ENCODE measurements around the gene GSN.

GSN gene

GRCh38 chr9:121309171-121309570 is 41.2 kb downstream of the GSN start:
- Histone ChIP-seq H3K36me3 (ENCODE audit: control insufficient read depth, low read length) (no peaks in the 10 kb centered on the region), H3K4me2 (ENCODE audit: low read length) (no peak overlapping the region), H3K27ac (ENCODE audit: low read depth, low read length) (no peak overlapping the region), H4K20me1 (ENCODE audit: control insufficient read depth, insufficient read depth, low read depth, low read length) (no peaks in the 10 kb centered on the region), H3K9me3 (ENCODE audit: control insufficient read depth, insufficient read depth, low read length) (no peaks in the 10 kb centered on the region), H3K4me1 (ENCODE audit: control insufficient read depth, low read length) (no peaks in the 10 kb centered on the region), H3K9me2 (replicated peaks; ENCODE audit: control insufficient read depth, low read length) (no peaks in the 10 kb centered on the region), H3K4me3 (ENCODE audit: low read length) (no peak overlapping the region), H3K79me2 (ENCODE audit: control insufficient read depth, low read length) (no peaks in the 10 kb centered on the region), H3K27me3 (ENCODE audit: control insufficient read depth, low read length) (no peaks in the 10 kb centered on the region), H3F3A (ENCODE audit: control insufficient read depth, insufficient read depth) (no peaks in the 10 kb centered on the region)
- TF ChIP-seq EZH2phosphoT487 (IDR thresholded peaks at IDR 0.05; ENCODE audit: borderline replicate concordance, low read length), result no peak
- TF ChIP-seq CTCF (IDR thresholded peaks at IDR 0.05; ENCODE audit: low read depth, low read length, poor library complexity, severe bottlenecking), result no peak

- H3K9me2 ChIP-seq (replicated peaks; ENCODE audit: control insufficient read depth, low read length), result no peaks in the 10 kb centered on the region
- H3K27ac ChIP-seq (ENCODE audit: low read depth, low read length), result no peak overlapping the region
- no peaks in the 10 kb centered on the region for H4K20me1 ChIP-seq (ENCODE audit: control insufficient read depth, insufficient read depth, low read depth, low read length)
- TF ChIP-seq EZH2phosphoT487 (IDR thresholded peaks at IDR 0.05; ENCODE audit: borderline replicate concordance, low read length) (no peak), CTCF (IDR thresholded peaks at IDR 0.05; ENCODE audit: low read depth, low read length, poor library complexity, severe bottlenecking) (no peak)
- no peak overlapping the region for H3K4me2 ChIP-seq (ENCODE audit: low read length)
- no peak overlapping the region for H3K4me3 ChIP-seq (ENCODE audit: low read length)
- no peaks in the 10 kb centered on the region for H3K79me2 ChIP-seq (ENCODE audit: control insufficient read depth, low read length)
- no peaks in the 10 kb centered on the region for H3K27me3 ChIP-seq (ENCODE audit: control insufficient read depth, low read length)
- H3K4me1 ChIP-seq (ENCODE audit: control insufficient read depth, low read length), result no peaks in the 10 kb centered on the region
- no peaks in the 10 kb centered on the region for H3K9me3 ChIP-seq (ENCODE audit: control insufficient read depth, insufficient read depth, low read length)
- no peaks in the 10 kb centered on the region for H3F3A ChIP-seq (ENCODE audit: control insufficient read depth, insufficient read depth)
- no peaks in the 10 kb centered on the region for H3K36me3 ChIP-seq (ENCODE audit: control insufficient read depth, low read length)
Observed at GRCh38 chr9:121309833-121310425, 42.0 kb downstream of the GSN start.

GRCh38 chr9:121310571-121310970 is 42.6 kb downstream of the GSN start:
- Histone ChIP-seq H3F3A (ENCODE audit: control insufficient read depth, insufficient read depth) (no peaks in the 10 kb centered on the region), H3K4me2 (ENCODE audit: low read length) (no peak overlapping the region), H3K9me3 (ENCODE audit: control insufficient read depth, insufficient read depth, low read length) (no peaks in the 10 kb centered on the region), H3K9me2 (replicated peaks; ENCODE audit: control insufficient read depth, low read length) (no peaks in the 10 kb centered on the region), H4K20me1 (ENCODE audit: control insufficient read depth, insufficient read depth, low read depth, low read length) (no peaks in the 10 kb centered on the region), H3K79me2 (ENCODE audit: control insufficient read depth, low read length) (no peaks in the 10 kb centered on the region), H3K27me3 (ENCODE audit: control insufficient read depth, low read length) (no peaks in the 10 kb centered on the region), H3K4me3 (ENCODE audit: low read length) (no peak overlapping the region), H3K36me3 (ENCODE audit: control insufficient read depth, low read length) (no peaks in the 10 kb centered on the region), H3K4me1 (ENCODE audit: control insufficient read depth, low read length) (no peaks in the 10 kb centered on the region), H3K27ac (ENCODE audit: low read depth, low read length) (no peak overlapping the region)
- no peak for TF ChIP-seq CTCF (IDR thresholded peaks at IDR 0.05; ENCODE audit: low read depth, low read length, poor library complexity, severe bottlenecking)
- TF ChIP-seq EZH2phosphoT487 (IDR thresholded peaks at IDR 0.05; ENCODE audit: borderline replicate concordance, low read length), result no peak
